HG03108 (cell line): ENCODE results near the gene ZBED4.

Source experiments
- ATAC-seq: cut with Tn5 transposase; IDR thresholded peaks from one replicate; pipeline ENCODE4 v1.9.1; 2021; ENCODE audit warnings: moderate library complexity; ENCODE audit not compliant: unreplicated experiment

Gene ZBED4

DNA sequence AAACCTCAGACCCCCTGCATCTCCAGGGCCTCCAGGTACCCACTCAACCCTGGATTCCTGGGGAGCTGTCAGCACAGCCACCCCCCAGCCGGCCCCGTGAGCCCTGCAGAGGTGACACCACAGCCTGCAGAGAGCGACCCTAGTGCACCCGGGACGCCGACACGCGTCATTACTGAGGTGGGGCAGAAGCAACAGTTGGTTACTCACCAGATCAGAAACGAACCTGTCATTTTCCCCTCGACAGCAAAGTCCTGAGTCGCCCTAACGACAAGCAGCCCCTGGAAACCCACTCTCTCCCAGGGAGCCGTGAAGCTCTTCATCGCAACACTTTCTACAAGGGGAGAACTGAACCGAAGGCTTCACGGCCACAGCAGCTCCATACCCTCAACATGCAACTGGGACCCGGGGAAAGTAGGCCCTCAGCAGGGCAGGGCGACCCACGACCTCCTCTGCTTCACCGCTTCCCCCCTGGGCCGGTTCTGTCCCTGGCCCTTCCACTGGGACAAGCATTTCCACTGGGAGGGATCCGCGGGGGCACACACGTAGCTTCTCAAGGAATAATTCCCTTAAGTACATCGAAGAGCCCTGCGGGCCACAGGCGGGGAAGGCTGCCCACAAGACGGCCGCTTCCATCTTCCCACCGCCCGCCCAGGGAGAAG, 27.6 kb upstream of the ZBED4 start:
- ATAC-seq, result no peak

DNA sequence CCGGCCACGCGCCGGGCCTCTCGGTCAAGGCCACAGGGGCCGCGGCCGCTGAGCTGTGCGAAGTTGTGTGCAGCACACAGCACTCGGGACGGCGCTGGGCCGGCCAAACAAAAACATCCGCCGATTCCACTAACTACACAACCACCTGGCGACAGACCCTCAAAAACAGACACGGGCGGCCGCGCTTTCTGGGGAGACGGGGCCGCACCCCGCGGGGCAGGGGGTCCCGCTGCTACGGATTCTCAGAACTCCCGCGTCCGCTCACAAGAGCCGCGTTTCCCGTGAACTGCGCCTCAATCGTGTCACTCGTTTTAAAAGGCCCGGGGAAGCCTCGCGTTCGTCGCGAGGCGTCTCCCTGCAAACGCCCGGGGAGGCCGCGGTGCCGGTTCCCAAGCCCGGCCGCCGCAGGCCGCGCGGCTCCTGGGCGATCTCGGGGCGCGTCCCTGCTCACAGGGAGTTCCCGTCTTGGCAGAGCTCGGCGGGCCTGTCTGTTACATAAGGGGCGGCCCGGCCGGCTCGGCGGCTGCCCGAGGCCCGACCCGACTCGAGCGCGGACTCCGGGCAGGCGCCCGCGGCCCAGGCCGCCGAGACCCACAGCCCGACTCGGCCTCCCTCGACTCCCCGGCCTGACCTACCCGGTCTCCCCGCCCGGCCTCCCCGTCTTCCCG, 26.9 kb upstream of the ZBED4 start:
- ATAC-seq, result no peak

DNA sequence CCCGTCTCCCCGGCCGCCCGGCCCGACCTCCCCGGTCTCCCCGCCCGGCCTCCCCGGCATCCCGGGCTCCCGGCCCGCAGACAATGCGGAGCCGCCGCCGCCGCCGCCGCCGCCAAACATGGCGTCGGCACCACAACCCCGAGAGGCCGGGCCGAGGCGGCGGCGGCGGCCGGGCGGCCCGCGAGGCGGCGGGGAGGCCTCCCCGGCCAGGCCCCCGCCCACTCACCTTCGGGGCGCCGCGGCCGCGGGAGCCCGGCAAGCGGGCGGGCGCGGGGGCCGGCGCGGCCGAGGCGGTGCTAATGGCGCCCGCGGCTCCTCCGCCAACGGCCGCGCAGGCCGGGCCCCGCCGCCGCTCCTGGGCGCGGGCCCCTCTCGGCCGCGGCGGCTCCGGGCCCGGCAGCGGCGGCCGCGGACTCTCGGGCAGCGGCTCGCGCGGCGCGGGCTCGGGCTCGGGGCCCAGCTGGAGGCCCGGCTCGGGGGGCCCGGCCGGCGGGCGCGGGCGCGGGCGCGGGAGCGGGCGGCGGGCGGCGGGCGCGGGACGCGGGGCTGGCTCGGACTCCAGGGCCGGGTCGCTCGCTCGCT, 26.3 kb upstream of the ZBED4 start:
- ATAC-seq, result no peak

DNA sequence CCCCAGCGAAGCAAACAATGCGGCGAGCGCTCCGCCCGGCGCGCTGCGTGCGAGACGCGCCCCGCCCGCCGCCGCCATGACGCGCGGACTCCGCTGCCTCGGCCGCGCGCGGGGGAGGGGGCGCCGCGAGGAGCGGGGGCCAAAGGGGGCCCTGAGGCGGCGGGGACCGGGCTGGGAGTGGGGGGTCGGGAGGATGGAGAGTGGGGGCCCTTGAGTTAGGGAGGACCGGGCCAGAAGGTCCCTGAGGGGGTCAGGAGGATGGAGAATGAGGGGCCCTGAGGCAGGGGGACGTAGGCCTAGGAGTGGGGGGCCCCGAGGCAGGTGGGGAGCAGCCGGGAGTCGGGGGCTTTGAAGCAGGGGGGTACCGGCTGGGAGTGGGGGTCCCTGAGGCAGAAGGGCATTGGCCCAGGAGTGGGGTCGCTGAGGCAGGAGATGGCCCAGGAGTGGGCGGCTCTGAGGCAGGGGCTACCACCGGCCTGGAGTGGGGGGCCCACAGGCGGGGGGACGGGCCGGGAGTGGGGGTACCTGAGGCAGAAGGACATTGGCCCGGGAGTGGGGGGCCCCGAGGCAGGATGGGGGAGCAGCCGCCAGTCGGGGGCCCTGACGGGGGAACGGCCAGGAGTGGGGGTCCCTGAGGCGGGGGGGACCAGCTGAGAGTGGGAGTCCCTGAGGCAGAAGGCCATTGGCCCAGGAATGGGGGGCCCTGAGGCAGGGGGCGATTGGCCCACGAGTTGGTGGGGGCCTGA, 25.6 kb upstream of the ZBED4 start, which contains the start of gene BRD1:
Gene BRD1 (minus strand): TSS at position 21 of the 746 bp plus-strand sequence. CDS start 3,556 bp downstream, outside the sequence.
- no peak for ATAC-seq

DNA sequence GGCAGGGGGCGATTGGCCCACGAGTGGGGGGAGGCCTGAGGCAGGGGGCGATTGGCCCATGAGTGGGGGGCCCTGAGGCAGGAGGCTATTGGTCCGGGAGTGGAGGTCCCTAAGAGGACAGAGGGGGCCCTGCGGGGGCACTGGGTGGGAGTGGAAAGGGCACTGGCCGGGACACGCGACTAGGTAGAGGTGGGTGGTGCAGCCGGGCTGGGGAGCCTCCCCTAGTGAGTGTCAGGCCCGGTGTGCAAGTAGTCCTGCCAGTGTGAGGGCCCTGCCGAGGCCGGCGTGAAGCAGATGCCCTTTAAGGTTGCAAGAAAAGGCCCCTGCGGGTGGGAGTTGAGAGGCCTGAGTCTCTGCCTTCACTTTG, 25.1 kb upstream of the ZBED4 start:
- ATAC-seq, result no peak

DNA sequence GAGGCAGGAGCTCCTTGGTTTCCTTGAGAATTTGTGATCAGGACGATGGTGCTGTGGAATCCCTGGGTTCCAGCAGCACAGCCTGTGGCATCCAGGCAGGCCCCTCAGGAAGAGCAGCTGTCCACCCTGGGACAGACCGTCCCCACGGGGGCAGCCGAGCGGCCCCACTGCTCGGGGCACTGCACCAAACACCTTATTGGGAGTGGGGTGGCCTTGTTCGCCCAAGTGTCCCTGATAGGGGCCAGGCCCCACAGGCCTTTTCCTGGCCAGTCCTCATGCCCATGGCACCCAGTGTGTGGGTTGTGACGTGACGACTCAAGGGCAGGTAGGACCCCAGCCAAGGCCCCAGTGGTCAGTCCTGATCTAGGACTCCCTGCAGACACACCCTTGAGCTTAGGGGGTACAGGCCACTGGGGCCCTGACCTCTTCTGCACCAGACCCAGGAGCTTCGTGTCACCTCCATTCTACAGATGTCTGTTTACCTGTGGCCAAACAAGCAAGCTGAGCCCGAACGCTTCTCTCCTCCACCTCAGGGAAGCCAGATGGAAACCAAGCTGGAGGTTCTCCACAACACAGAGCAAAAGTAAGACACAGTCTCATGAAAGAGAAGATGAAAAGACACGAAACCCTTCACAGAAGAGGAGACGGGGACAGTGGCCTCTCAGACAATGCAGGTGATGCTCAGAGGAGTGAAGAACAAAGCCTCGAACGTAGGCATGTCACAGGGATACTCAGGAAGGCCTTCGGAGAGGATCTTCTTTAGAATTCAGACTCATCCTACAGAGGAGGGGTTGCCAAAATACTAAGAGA, 24.4 kb upstream of the ZBED4 start:
- no peak for ATAC-seq

DNA sequence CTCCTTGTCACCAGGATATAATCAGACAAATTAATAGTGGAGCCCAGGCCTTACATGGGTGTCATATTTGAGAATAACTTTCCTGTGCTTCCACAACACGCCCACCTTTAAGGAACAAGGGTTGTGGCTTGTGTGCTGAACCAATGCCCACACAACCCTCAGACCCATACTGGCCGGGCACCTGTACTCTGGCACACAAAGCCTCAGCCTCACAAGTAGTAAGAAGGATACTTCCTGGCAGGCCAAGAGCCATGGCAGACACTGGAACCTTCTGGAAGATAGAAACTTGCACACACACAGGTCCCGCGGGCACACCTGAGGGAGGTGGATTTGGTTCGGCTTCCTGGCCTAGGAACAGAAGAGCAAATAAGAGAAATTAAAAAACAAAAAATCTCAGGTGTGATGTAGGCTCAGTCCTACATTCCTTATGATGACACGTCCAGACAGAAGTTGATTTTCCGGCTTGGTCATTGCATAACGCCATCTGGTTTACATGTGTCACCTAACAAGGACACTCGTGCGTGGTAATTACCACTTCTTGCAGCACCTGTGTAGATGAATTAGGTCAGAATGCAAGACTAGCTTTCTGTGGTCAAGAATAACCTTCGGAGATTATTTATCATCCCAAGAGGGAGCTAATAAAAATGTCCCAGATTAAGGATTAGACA, 20.2 kb upstream of the ZBED4 start:
- ATAC-seq, result no peak

DNA sequence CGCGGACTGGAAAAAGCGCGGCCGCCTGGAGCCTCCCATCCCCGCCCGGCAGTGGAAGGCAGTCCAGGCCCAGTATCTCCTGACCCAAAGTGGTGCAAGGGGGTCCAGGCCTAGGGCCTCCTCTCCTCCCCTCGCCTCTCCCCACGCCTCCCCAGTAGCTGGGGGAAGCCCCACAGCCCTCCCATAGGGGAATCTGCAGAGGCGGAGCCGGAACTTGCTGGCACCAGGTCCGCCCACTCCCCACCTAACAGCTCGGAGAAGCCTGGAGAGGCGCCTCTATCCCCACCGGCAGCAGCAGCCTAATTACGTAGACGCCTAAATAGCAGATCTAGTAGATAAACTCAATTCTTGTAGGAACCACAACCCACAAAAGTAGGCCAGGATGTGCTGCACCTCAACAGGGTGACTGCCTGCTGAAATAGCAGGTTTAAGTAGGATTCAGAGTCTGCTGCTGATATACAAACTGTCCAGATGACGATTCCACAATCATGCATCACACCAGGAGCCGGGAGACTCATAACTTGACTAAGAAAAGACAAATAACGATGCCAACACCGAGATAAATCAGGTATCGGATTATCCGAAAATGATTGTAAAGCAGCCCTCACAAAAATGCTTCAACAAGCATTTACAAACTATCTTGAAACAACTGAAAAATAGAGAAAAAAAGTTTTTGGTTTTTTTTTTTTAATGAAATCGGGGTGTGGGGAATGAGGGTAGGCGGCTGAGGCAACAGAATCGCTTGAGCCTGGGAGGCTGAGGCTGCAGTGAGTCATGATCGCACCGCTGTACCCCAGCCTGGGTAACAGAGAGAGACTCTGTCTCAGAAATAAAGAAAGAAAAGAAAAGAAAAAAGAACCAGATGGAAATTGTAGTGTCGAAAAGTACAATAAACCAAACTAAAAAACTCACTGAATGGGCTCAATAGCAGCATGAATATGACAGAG, 14.6 kb upstream of the ZBED4 start:
- ATAC-seq, result no peak

DNA sequence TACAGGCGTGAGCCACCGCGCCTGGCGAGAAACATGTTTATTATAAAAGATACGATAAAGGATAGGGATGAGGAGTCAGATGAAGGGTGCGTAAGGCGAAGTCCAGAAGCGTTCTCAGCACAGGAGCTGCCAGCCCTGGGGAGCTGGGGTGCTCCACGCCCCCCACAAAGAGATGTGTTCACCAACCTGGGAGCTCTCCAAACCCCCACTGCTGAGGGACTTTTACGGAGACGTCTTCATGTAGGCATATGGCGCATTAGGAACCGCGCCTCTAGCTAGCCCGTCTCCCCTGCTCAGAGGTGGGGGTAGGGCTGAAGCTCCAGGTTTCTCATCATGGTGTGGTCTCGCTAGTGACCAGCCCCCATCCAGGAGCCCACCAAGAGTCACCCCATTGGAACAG, 8.4 kb upstream of the ZBED4 start:
- no peak for ATAC-seq

DNA sequence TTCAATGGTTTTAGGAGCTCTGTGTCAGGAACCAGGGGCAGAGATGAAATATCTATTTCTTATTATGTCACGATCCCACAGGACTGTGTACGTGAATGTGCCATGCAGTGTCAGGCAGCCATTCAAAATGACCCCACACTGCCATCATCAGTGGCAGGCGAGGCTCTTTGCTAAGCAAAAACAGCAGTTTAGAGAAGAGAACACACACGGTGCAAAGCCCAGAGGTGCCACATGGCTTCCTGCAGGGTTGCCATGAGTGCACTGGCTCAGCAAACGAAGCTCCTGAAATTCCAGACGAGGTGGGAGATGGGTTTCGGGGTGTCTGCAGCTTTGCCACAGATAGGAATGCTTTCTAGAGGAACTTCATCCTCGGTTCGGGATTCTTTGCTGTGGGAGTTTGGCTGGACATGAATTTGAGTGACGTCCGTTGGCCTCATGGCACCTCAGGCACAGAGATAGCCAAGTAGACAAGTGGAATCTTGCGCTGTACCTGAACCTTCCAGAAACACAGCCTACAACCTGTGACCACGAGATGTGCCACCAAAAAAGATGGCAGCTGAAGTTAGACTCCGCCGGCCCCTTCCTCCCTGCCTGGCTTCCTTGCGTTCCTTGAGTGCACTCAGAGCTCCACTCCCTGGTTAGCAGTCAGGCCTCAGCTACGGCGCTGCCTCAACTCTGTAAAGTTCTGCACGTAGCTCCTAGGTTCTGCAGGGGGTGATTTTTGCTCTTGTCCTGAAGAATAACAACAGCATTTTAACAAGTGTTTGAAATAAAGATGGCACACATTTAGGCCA, 7.8 kb upstream of the ZBED4 start:
- no peak for ATAC-seq

DNA sequence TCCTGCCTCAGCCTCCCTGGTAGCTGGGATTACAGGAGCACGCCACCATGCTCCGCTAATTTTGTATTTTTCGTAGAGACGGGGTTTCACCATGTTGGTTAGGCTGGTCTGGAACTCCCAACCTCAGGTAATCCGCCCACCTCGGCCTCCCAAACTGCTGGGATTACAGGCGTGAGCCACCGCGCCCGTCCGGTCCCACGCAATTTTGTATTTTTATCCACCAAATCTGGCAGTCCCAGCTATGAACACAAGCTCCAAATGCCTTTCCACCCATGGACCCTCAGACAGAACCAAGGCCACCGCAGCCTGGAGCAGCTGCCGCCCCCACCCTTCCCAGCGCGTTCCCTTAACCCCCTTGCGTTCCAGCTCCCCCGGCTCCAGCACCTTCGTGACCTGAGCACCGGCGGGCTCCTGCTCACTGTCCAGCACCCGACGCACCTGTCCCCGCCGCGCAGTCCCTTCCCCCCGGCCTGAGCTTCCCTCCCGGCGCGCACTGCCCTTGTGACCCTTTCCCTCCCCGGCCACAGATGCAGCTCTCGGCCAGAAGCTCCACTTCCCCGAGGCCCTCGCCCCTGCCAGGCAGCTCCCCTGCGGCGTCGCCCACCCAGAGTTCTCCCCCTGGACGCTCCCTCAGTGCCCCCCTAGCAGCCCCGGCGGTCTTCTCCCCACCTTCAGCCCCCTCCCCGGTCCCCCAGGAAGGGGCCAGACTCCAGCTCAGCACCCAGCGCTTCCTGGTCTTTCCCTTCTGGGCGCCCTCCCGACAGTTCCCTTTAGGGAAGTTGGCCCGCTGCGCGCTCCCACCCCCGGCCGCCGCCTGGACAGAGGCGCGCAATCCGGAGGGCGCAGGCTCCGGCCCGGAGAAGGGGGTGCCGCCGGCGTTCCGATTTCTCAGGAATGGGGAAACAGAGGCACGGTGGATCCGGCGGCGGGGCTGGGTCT, 5.6 kb upstream of the ZBED4 start:
- no peak for ATAC-seq

DNA sequence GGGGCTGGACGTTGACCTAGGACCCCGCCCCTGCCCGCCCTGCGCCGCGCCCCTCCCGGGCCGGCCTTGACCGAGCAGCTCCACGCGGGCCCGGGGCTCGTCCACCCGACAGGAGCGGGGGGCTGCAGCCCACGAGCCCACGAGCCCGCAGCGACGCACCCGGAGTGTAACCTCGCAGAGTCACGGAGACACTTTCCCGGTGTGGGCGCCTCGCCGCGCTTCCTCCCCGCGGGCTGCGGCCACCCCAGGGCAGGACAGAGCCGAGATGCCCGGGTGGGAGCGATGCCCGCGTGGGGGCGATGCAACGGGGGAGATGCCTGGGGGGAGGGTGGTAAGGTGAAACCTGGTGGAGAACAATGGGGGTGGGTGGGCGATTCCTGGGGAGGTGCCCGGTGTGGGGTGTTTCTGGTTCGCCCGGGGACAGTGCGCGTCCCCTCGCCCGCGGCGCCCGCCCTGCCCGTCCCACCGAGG, 4.9 kb upstream of the ZBED4 start:
- no peak for ATAC-seq

DNA sequence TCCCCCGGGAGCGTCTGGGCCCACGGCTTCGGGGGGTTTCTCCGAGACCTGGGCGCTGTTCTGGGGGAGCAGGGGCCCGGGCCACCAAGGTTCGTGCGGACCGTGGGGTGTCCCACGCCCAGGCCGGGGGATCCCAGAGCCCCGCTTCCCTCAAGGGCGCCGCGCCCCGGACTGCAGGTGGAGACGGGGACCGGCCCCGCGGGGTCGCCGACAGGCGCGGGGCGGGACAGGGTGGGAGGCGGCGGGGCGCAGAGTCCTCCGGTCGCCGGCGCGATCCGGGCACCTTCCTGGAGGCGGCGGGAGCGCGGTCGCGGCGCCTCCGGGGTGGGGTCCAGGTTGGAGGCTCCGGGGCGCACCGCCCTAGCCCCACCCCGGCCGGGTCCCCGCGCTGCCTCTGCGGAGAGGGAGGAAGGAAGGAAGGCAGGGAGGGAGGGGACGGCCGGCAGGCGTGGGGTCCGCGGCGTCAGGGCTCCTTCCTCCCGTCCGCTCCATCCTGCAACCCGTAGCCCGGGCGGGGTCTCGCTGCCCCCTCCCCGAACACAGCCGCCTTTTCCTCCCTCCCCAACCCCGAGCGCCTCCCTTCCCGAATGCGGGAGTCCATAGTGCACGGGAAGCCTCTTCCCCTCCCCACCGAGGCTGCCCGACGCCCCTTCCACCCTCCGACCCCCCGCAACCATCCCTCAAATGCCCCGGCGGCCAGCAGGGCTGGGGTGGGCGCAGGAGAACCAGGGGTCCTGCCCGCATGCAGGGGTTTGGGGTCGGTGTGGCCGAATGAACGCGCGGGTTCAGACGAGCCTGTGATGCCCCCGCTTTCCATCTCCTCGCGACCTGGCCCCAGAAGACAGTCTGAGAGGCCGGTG, 4.3 kb upstream of the ZBED4 start:
- ATAC-seq, result no peak

DNA sequence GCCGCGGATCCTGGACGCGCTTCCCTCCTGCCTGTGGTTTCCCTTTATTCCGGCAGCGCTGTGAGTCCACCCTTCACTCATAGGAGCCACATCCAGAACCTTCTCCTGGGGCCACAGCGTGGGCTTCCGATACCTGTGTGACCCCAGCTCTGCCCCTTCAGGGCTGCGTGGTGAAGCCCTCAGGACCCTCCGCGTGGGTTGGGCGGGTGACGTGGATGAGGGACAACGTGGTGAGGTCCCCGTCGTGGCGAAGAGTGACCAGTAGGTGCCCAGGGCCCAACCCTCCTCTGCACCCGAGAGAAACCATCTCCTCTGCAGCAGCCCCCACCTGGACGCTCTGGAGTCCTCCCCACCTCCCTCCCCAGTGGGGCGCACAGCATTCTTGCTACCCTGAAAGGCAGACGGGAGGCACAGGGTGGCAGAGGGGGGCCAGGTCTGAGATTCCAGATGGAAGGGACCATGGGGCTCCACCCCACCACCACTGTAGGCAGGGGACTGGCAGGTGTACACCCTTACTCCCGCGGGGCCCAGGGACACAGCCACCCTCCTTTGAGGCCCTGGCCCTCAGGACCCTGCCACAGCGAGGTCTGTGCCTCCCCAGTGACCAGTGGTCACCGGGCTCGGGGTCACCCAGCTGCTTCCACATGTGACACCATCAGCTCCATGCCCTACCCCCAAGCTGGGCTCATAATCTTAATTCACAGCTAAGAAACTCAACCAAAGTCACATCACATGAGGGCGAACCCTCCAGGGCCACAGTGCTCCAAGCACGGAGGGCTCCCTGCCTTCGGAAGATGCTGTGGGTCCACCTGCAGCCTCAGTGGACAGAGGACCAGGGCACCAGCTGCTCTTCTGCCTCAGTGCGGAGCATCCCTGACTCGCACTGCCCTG, 3.4 kb upstream of the ZBED4 start:
- ATAC-seq, result no peak
